ENCODE data around the gene PROM2.

DNA sequence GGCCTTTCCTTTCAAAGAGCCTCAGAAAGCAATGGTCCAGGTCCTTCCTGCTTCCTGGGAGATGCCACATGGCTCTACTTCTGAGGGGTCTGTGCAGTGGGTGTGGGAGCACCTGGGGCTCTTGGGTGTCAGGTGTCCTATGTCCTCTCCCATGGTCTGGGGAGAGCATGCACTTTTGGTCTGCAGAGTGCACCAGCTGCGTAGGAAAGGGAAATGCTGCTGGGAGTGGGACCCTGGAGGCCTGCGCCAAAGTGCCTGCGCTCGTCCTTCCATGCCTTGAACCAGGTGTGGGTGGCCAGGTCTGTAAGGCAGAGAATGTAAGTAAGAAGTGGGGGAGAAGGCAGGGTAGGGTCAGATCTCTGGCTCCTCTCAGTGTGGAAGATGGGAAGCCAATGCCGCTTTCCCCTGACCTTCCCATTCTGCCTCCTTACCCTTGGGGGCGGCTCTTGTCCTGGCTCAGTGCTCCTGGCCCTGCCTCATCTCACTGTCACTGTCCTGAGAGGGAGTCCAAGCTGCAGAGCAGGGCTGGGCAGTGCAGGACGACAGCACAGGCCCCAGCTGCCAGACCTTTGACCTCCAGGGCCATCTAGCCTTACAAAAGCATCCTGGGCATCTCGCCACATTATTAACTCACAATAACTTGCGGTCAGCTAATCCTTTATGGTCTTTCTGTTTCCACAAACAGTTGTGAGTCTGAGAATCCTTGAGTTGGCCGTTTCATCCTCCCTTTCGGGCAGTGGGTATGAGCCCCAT, 6.6 kb upstream of the PROM2 start:
- TF ChIP-seq, protein P1, sequence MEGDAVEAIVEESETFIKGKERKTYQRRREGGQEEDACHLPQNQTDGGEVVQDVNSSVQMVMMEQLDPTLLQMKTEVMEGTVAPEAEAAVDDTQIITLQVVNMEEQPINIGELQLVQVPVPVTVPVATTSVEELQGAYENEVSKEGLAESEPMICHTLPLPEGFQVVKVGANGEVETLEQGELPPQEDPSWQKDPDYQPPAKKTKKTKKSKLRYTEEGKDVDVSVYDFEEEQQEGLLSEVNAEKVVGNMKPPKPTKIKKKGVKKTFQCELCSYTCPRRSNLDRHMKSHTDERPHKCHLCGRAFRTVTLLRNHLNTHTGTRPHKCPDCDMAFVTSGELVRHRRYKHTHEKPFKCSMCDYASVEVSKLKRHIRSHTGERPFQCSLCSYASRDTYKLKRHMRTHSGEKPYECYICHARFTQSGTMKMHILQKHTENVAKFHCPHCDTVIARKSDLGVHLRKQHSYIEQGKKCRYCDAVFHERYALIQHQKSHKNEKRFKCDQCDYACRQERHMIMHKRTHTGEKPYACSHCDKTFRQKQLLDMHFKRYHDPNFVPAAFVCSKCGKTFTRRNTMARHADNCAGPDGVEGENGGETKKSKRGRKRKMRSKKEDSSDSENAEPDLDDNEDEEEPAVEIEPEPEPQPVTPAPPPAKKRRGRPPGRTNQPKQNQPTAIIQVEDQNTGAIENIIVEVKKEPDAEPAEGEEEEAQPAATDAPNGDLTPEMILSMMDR (conservative IDR thresholded peaks at IDR 0.05): no peak
- no peak for TF ChIP-seq EZH2 (IDR thresholded peaks at IDR 0.05; ENCODE audit: low read depth)
